OCI-LY1 (cell line): ENCODE data around the gene TMEM51.

Experiments
- H2AFZ ChIP-seq: fragments of 200-600 bp; sonication (generic), shearing (Covaris generic); 2 replicates; pipeline ENCODE4 v1.6.0; 2014; ENCODE audit warnings: antibody characterized with exemption, mild to moderate bottlenecking, low read length
- H3F3A ChIP-seq: fragments of 200-600 bp; sonication (generic), shearing (Covaris generic); 2 replicates; pipeline ENCODE4 v1.6.0; 2014; ENCODE audit warnings: mild to moderate bottlenecking, antibody characterized with exemption, low read length, moderate library complexity; ENCODE audit not compliant: insufficient read depth
- H3K27ac ChIP-seq: fragments of 200-600 bp; sonication (generic); 2 replicates; pipeline ENCODE4 v1.5.1; 2014; ENCODE audit warnings: low read length, mixed run types, mild to moderate bottlenecking, low read depth; ENCODE audit not compliant: poor library complexity, severe bottlenecking
- H3K27me3 ChIP-seq: fragments of 200-600 bp; sonication (generic); 2 replicates; pipeline ENCODE4 v1.6.0; 2014; ENCODE audit warnings: antibody characterized with exemption, mild to moderate bottlenecking, low read length, moderate library complexity; ENCODE audit not compliant: insufficient read depth
- H3K36me3 ChIP-seq: fragments of 200-600 bp; sonication (generic); 2 replicates; pipeline ENCODE4 v1.6.1; 2014; ENCODE audit warnings: mild to moderate bottlenecking, antibody characterized with exemption, low read length, moderate library complexity, mixed read lengths; ENCODE audit not compliant: insufficient read depth
- H3K4me1 ChIP-seq: fragments of 200-600 bp; sonication (generic); 2 replicates; pipeline ENCODE4 v1.5.1; 2014; ENCODE audit warnings: mild to moderate bottlenecking, low read length, moderate library complexity; ENCODE audit not compliant: insufficient read depth, severe bottlenecking
- H3K4me2 ChIP-seq: fragments of 200-600 bp; sonication (generic), shearing (Covaris generic); 2 replicates; pipeline ENCODE4 v1.6.1; 2014; ENCODE audit warnings: low read length
- H3K4me3 ChIP-seq: fragments of 200-600 bp; sonication (generic); 2 replicates; pipeline ENCODE4 v1.5.1; 2014; ENCODE audit warnings: low read length, low read depth, mild to moderate bottlenecking, mixed read lengths; ENCODE audit not compliant: poor library complexity, severe bottlenecking
- H3K79me2 ChIP-seq: fragments of 200-600 bp; shearing (Covaris generic); 2 replicates; pipeline ENCODE4 v1.6.1; 2016; ENCODE audit warnings: mixed run types, low read length, mixed read lengths; ENCODE audit not compliant: insufficient read depth
- H3K9ac ChIP-seq: fragments of 200-600 bp; sonication (generic), shearing (Covaris generic); 2 replicates; pipeline ENCODE4 v1.6.1; 2014; ENCODE audit warnings: mild to moderate bottlenecking, low read length, mixed read lengths
- H3K9me2 ChIP-seq: fragments of 200-600 bp; sonication (generic), shearing (Covaris generic); 2 replicates; pipeline ENCODE4 v1.6.1; 2014; ENCODE audit warnings: low read depth, mild to moderate bottlenecking, low read length, mixed read lengths
- H3K9me3 ChIP-seq: fragments of 200-600 bp; shearing (Covaris generic); 2 replicates; pipeline ENCODE4 v1.6.1; 2014; ENCODE audit warnings: low read length, mixed read lengths
- H4K20me1 ChIP-seq: fragments of 200-600 bp; sonication (generic), shearing (Covaris generic); 2 replicates; pipeline ENCODE4 v1.6.0; 2016; ENCODE audit warnings: mild to moderate bottlenecking, low read length; ENCODE audit not compliant: insufficient read depth
- EZH2 ChIP-seq: fragments of 200-600 bp; sonication (generic), shearing (Covaris generic); IDR thresholded peaks from 2 replicates; pipeline ENCODE4 v1.8.0; 2017; ENCODE audit warnings: borderline replicate concordance, mixed run types, mild to moderate bottlenecking, antibody characterized with exemption, low read length, moderate library complexity, mixed read lengths
- TF ChIP-seq, protein P1 (sequence below): fragments of 200-600 bp; sonication (generic), shearing (Covaris generic); IDR thresholded peaks from 2 replicates; pipeline ENCODE4 v1.5.1; 2017; ENCODE audit warnings: mild to moderate bottlenecking, antibody characterized with exemption, low read length, moderate library complexity, mixed read lengths

The TMEM51 gene

GRCh38 chr1:15180945-15181523 lies 27.5 kb downstream of the TMEM51 start:
- Histone ChIP-seq H3K4me1 (no peaks in the 10 kb centered on the region), H3K4me2 (no peak overlapping the region), H3K9me2 (no peaks in the 10 kb centered on the region), H4K20me1 (no peaks in the 10 kb centered on the region), H3K4me3 (no peak overlapping the region), H3K9ac (no peak overlapping the region), H2AFZ (no peak overlapping the region), H3K9me3 (no peaks in the 10 kb centered on the region), H3K79me2 (no peaks in the 10 kb centered on the region), H3K36me3 (no peaks in the 10 kb centered on the region), H3K27me3 (no peaks in the 10 kb centered on the region; the same call in 1 of the 2 replicates), H3F3A (no peaks in the 10 kb centered on the region), H3K27ac (no peak overlapping the region)
- no peak for TF ChIP-seq EZH2

DNA sequence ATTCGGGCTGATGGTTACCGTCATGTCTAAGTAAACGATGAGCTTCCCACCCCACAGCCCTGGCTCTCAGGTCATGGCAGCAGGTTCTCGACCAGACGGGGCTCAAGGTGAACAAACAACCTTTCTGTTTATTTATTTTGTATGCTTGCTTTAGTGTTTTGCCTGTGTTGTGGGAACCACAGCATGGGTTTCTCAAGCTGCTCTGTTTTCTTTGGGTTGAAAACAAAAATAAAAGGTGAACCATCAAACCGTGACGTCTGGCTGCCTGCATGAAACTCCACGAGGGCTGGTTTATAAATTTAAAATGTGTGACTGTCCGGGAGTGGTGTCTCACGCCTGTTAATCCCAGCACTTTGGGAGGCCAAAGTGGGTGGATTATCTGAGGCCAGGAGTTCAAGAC lies 28.0 kb downstream of the TMEM51 start:
- Histone ChIP-seq H3K27me3 (no peaks in the 10 kb centered on the region; the same call in 1 of the 2 replicates), H3K4me3 (no peak overlapping the region), H3K9me2 (no peaks in the 10 kb centered on the region), H3K27ac (no peak overlapping the region), H3F3A (no peaks in the 10 kb centered on the region), H3K36me3 (no peaks in the 10 kb centered on the region), H3K9ac (no peak overlapping the region), H3K4me2 (no peak overlapping the region), H3K4me1 (no peaks in the 10 kb centered on the region), H3K79me2 (no peaks in the 10 kb centered on the region), H2AFZ (no peak overlapping the region), H4K20me1 (no peaks in the 10 kb centered on the region), H3K9me3 (no peaks in the 10 kb centered on the region)
- TF ChIP-seq, protein P1, sequence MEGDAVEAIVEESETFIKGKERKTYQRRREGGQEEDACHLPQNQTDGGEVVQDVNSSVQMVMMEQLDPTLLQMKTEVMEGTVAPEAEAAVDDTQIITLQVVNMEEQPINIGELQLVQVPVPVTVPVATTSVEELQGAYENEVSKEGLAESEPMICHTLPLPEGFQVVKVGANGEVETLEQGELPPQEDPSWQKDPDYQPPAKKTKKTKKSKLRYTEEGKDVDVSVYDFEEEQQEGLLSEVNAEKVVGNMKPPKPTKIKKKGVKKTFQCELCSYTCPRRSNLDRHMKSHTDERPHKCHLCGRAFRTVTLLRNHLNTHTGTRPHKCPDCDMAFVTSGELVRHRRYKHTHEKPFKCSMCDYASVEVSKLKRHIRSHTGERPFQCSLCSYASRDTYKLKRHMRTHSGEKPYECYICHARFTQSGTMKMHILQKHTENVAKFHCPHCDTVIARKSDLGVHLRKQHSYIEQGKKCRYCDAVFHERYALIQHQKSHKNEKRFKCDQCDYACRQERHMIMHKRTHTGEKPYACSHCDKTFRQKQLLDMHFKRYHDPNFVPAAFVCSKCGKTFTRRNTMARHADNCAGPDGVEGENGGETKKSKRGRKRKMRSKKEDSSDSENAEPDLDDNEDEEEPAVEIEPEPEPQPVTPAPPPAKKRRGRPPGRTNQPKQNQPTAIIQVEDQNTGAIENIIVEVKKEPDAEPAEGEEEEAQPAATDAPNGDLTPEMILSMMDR, result no peak
- TF ChIP-seq EZH2, result no peak

GRCh38 chr1:15184436-15185241 lies 31.1 kb downstream of the TMEM51 start:
- H3K4me2 ChIP-seq, result no peak overlapping the region
- no peak overlapping the region for H3K4me3 ChIP-seq
- TF ChIP-seq, protein P1, result no peak
- TF ChIP-seq EZH2, result no peak
- no peak overlapping the region for H3K9ac ChIP-seq
- no peak overlapping the region for H3K27ac ChIP-seq
- H3K27me3 ChIP-seq, result no peaks in the 10 kb centered on the region
- H3K79me2 ChIP-seq, result no peaks in the 10 kb centered on the region
- no peak overlapping the region for H2AFZ ChIP-seq
- H3K4me1 ChIP-seq, result no peaks in the 10 kb centered on the region
- H4K20me1 ChIP-seq, result no peaks in the 10 kb centered on the region
- no peaks in the 10 kb centered on the region for H3K9me2 ChIP-seq
- no peaks in the 10 kb centered on the region for H3F3A ChIP-seq
- H3K36me3 ChIP-seq, result no peaks in the 10 kb centered on the region
- no peaks in the 10 kb centered on the region for H3K9me3 ChIP-seq
